Keratinocyte (primary cell): Measurements from ENCODE around the gene MAP3K20.

Source experiments
- EZH2 ChIP-seq: IDR thresholded peaks from one replicate; pipeline ENCODE4 v1.6.1; 2012; ENCODE audit warnings: inconsistent platforms, mild to moderate bottlenecking, low read length, moderate library complexity
- TF ChIP-seq, protein P1 (sequence below), 3 experiments: IDR thresholded peaks in 1 of 3; conservative IDR thresholded peaks in 1 of 3; optimal IDR thresholded peaks in 1 of 3; 2 replicates in 2 of 3; 3 replicates in 1 of 3; pipeline versions ENCODE3 to v1.5.1; 2011; ENCODE audit warnings: low read length in 3 of 3, mild to moderate bottlenecking in 3 of 3, moderate library complexity in 2 of 3, control low read depth in 1 of 3, inconsistent platforms in 1 of 3; ENCODE audit not compliant: insufficient read depth in 2 of 3; ENCODE audit errors: extremely low read depth in 1 of 3

DNA sequence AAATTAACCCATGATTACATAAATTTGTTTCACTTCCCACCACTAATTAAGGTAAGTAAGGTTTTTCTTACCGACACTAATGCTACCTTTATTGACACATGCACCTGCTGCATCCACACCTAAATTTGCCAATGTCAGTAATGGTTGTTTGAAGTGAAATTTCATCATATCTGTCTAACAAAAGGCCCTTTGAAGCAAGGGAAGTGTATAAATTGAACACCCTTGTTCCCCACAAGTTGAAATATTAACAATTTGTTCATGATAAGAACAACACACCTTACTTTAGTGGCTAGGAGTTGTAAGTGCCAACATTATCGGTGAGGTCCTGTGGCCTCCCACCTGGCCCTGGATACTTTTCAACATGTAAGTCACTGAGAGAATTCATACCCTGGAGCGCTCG, 162.7 kb downstream of the MAP3K20 start:
- TF ChIP-seq, protein P1, sequence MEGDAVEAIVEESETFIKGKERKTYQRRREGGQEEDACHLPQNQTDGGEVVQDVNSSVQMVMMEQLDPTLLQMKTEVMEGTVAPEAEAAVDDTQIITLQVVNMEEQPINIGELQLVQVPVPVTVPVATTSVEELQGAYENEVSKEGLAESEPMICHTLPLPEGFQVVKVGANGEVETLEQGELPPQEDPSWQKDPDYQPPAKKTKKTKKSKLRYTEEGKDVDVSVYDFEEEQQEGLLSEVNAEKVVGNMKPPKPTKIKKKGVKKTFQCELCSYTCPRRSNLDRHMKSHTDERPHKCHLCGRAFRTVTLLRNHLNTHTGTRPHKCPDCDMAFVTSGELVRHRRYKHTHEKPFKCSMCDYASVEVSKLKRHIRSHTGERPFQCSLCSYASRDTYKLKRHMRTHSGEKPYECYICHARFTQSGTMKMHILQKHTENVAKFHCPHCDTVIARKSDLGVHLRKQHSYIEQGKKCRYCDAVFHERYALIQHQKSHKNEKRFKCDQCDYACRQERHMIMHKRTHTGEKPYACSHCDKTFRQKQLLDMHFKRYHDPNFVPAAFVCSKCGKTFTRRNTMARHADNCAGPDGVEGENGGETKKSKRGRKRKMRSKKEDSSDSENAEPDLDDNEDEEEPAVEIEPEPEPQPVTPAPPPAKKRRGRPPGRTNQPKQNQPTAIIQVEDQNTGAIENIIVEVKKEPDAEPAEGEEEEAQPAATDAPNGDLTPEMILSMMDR (optimal IDR thresholded peaks at IDR 0.05 in 1 of 3, IDR thresholded peaks at IDR 0.05 in 1 of 3, conservative IDR thresholded peaks at IDR 0.05 in 1 of 3; ENCODE audit: extremely low read depth in 1 of 3, insufficient read depth in 2 of 3, low read length in 3 of 3), result no peak
- TF ChIP-seq EZH2, result no peak
